Measurements from ENCODE around the gene MOGAT1.

MOGAT1 gene

GRCh38 chr2:222733846-222734702 is 62.6 kb downstream of the MOGAT1 start:
- Histone ChIP-seq H2BK12ac (ENCODE audit: low read length) (no peak overlapping the region), H3K36me3 (replicated peaks in 1 of 2; ENCODE audit: control insufficient read depth in 2 of 2, insufficient read depth in 2 of 2, low read length in 2 of 2) (no peaks in the 10 kb centered on the region), H3K4me3 (ENCODE audit: low read length in 2 of 2) (no peak overlapping the region), H2BK15ac (ENCODE audit: low read length) (no peak overlapping the region), H3K4ac (ENCODE audit: low read length) (no peak overlapping the region), H3K18ac (ENCODE audit: low read length) (no peak overlapping the region), H3K27ac (replicated peaks; ENCODE audit: low read length) (no peak overlapping the region), H3K9me3 (replicated peaks in 1 of 2; ENCODE audit: control insufficient read depth in 2 of 2, insufficient read depth in 1 of 2, low read depth in 1 of 2, low read length in 2 of 2) (no peaks in the 10 kb centered on the region), H4K8ac (ENCODE audit: low read depth, low read length) (no peak overlapping the region), H3K79me1 (ENCODE audit: low read depth, low read length) (no peaks in the 10 kb centered on the region), H3K23ac (ENCODE audit: low read depth, low read length, poor library complexity) (no peak overlapping the region), H2AK5ac (ENCODE audit: low read depth, low read length) (no peak overlapping the region), H2BK5ac (ENCODE audit: low read length) (no peak overlapping the region), H4K91ac (ENCODE audit: low read depth, low read length, poor library complexity) (peak overlapping the region; percentile 56), H3K4me1 (ENCODE audit: control insufficient read depth in 2 of 2, insufficient read depth in 1 of 2, low read depth in 1 of 2, low read length in 2 of 2) (peaks cover 3% of the 10 kb centered on the region in 2 donors), H3K27me3 (ENCODE audit: control insufficient read depth in 3 of 3, insufficient read depth in 3 of 3, low read depth in 1 of 3, low read length in 3 of 3) (no peaks in the 10 kb centered on the region), H3K14ac (ENCODE audit: low read length) (no peak overlapping the region), H3K9ac (ENCODE audit: low read depth, low read length, poor library complexity) (no peak overlapping the region), H2AFZ (ENCODE audit: low read length) (peak overlapping the region; percentile 60), H2BK120ac (ENCODE audit: low read depth, low read length) (no peak overlapping the region), H3K4me2 (ENCODE audit: insufficient read depth, low read length, poor library complexity, severe bottlenecking) (no peak overlapping the region)
- DNase-seq (ENCODE audit: low spot score) = no peak
- no CpG with 5 or more reads among the region's 10 CpGs for WGBS, 2 donors (ENCODE audit: extremely low coverage in 2 of 2, insufficient read length in 2 of 2, insufficient replicate concordance in 1 of 2)

- Histone ChIP-seq H3K4me2 (ENCODE audit: insufficient read depth, low read length, poor library complexity, severe bottlenecking) (no peak overlapping the region), H3K79me1 (ENCODE audit: low read depth, low read length) (no peaks in the 10 kb centered on the region), H4K91ac (ENCODE audit: low read depth, low read length, poor library complexity) (no peak overlapping the region), H3K27me3 (ENCODE audit: control insufficient read depth in 3 of 3, insufficient read depth in 3 of 3, low read depth in 1 of 3, low read length in 3 of 3) (no peaks in the 10 kb centered on the region), H3K4me1 (ENCODE audit: control insufficient read depth in 2 of 2, insufficient read depth in 1 of 2, low read depth in 1 of 2, low read length in 2 of 2) (peaks cover 3% of the 10 kb centered on the region in 2 donors), H3K9ac (ENCODE audit: low read depth, low read length, poor library complexity) (no peak overlapping the region), H2BK12ac (ENCODE audit: low read length) (no peak overlapping the region), H2BK15ac (ENCODE audit: low read length) (no peak overlapping the region), H3K14ac (ENCODE audit: low read length) (no peak overlapping the region), H3K9me3 (replicated peaks in 1 of 2; ENCODE audit: control insufficient read depth in 2 of 2, insufficient read depth in 1 of 2, low read depth in 1 of 2, low read length in 2 of 2) (no peaks in the 10 kb centered on the region), H4K8ac (ENCODE audit: low read depth, low read length) (no peak overlapping the region), H3K4ac (ENCODE audit: low read length) (no peak overlapping the region), H3K4me3 (ENCODE audit: low read length in 2 of 2) (no peak overlapping the region), H3K36me3 (replicated peaks in 1 of 2; ENCODE audit: control insufficient read depth in 2 of 2, insufficient read depth in 2 of 2, low read length in 2 of 2) (no peaks in the 10 kb centered on the region), H3K18ac (ENCODE audit: low read length) (no peak overlapping the region), H2BK5ac (ENCODE audit: low read length) (no peak overlapping the region), H3K27ac (replicated peaks; ENCODE audit: low read length) (no peak overlapping the region), H2AFZ (ENCODE audit: low read length) (peak overlapping the region; percentile 60), H2AK5ac (ENCODE audit: low read depth, low read length) (no peak overlapping the region), H2BK120ac (ENCODE audit: low read depth, low read length) (no peak overlapping the region), H3K23ac (ENCODE audit: low read depth, low read length, poor library complexity) (no peak overlapping the region)
- WGBS, 2 donors (ENCODE audit: extremely low coverage in 2 of 2, insufficient read length in 2 of 2, insufficient replicate concordance in 1 of 2) = no CpG with 5 or more reads among the region's 1 CpG
- DNase-seq (ENCODE audit: low spot score) = no peak
These were observed 63.2 kb downstream of the MOGAT1 start for GRCh38 chr2:222734703-222735014.

DNA sequence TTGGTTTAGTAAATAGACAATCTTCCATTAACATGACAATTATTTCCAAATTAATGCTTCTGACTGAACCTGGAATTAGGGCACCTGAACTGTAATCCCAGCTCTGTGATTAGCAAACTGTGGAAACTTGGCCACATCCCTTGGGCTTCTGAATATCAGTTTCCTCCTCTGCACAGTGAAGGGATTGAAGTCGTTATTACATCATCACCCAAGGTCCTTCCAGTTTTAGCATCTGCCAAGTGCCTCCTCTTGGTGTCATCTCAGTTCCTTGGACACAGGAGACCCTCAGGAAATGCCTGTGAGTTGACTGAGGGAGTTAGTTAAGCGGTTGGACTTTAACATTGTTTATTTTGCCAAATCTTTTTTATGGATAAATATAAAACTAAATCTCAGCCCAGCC is 64.8 kb downstream of the MOGAT1 start:
- H4K8ac ChIP-seq (ENCODE audit: low read depth, low read length) = no peak overlapping the region
- H2BK5ac ChIP-seq (ENCODE audit: low read length) = no peak overlapping the region
- no peak overlapping the region for H2AK5ac ChIP-seq (ENCODE audit: low read depth, low read length)
- no peaks in the 10 kb centered on the region for H3K27me3 ChIP-seq (ENCODE audit: control insufficient read depth in 3 of 3, insufficient read depth in 3 of 3, low read depth in 1 of 3, low read length in 3 of 3)
- no peak overlapping the region for H2BK120ac ChIP-seq (ENCODE audit: low read depth, low read length)
- no peak overlapping the region for H3K23ac ChIP-seq (ENCODE audit: low read depth, low read length, poor library complexity)
- H3K79me1 ChIP-seq (ENCODE audit: low read depth, low read length) = no peaks in the 10 kb centered on the region
- no peak for DNase-seq (ENCODE audit: low spot score)
- no peak overlapping the region for H3K9ac ChIP-seq (ENCODE audit: low read depth, low read length, poor library complexity)
- H3K4me1 ChIP-seq (ENCODE audit: control insufficient read depth in 2 of 2, insufficient read depth in 1 of 2, low read depth in 1 of 2, low read length in 2 of 2) = peaks cover 3 to 4% of the 10 kb centered on the region in 2 donors
- H3K14ac ChIP-seq (ENCODE audit: low read length) = no peak overlapping the region
- H3K36me3 ChIP-seq (replicated peaks in 1 of 2; ENCODE audit: control insufficient read depth in 2 of 2, insufficient read depth in 2 of 2, low read length in 2 of 2) = no peaks in the 10 kb centered on the region
- H3K18ac ChIP-seq (ENCODE audit: low read length) = no peak overlapping the region
- no peak overlapping the region for H2BK12ac ChIP-seq (ENCODE audit: low read length)
- H3K4ac ChIP-seq (ENCODE audit: low read length) = no peak overlapping the region
- H3K4me2 ChIP-seq (ENCODE audit: insufficient read depth, low read length, poor library complexity, severe bottlenecking) = no peak overlapping the region
- WGBS, 2 donors (ENCODE audit: extremely low coverage in 2 of 2, insufficient read length in 2 of 2, insufficient replicate concordance in 1 of 2) = no CpG with 5 or more reads among the region's 2 CpGs
- no peak overlapping the region for H3K4me3 ChIP-seq (ENCODE audit: low read length in 2 of 2)
- no peak overlapping the region for H4K91ac ChIP-seq (ENCODE audit: low read depth, low read length, poor library complexity)
- no peak overlapping the region for H3K27ac ChIP-seq (replicated peaks; ENCODE audit: low read length)
- no peak overlapping the region for H2BK15ac ChIP-seq (ENCODE audit: low read length)
- no peaks in the 10 kb centered on the region for H3K9me3 ChIP-seq (replicated peaks in 1 of 2; ENCODE audit: control insufficient read depth in 2 of 2, insufficient read depth in 1 of 2, low read depth in 1 of 2, low read length in 2 of 2)
- no peak overlapping the region for H2AFZ ChIP-seq (ENCODE audit: low read length)

GRCh38 chr2:222736924-222737323 is 65.5 kb downstream of the MOGAT1 start:
- H3K79me1 ChIP-seq (ENCODE audit: low read depth, low read length) = no peaks in the 10 kb centered on the region
- no peak overlapping the region for H3K4me3 ChIP-seq (ENCODE audit: low read length in 2 of 2)
- WGBS, 2 donors (ENCODE audit: extremely low coverage in 2 of 2, insufficient read length in 2 of 2, insufficient replicate concordance in 1 of 2) = no CpG with 5 or more reads among the region's 6 CpGs
- no peak overlapping the region for H2BK15ac ChIP-seq (ENCODE audit: low read length)
- H2AFZ ChIP-seq (ENCODE audit: low read length) = no peak overlapping the region
- no peak overlapping the region for H3K9ac ChIP-seq (ENCODE audit: low read depth, low read length, poor library complexity)
- no peak overlapping the region for H4K91ac ChIP-seq (ENCODE audit: low read depth, low read length, poor library complexity)
- no peaks in the 10 kb centered on the region for H3K36me3 ChIP-seq (replicated peaks in 1 of 2; ENCODE audit: control insufficient read depth in 2 of 2, insufficient read depth in 2 of 2, low read length in 2 of 2)
- H3K9me3 ChIP-seq (replicated peaks in 1 of 2; ENCODE audit: control insufficient read depth in 2 of 2, insufficient read depth in 1 of 2, low read depth in 1 of 2, low read length in 2 of 2) = no peaks in the 10 kb centered on the region
- no peak overlapping the region for H2BK5ac ChIP-seq (ENCODE audit: low read length)
- no peak overlapping the region for H3K27ac ChIP-seq (replicated peaks; ENCODE audit: low read length)
- peaks cover 3 to 4% of the 10 kb centered on the region in 2 donors for H3K4me1 ChIP-seq (ENCODE audit: control insufficient read depth in 2 of 2, insufficient read depth in 1 of 2, low read depth in 1 of 2, low read length in 2 of 2)
- H3K14ac ChIP-seq (ENCODE audit: low read length) = no peak overlapping the region
- H2BK12ac ChIP-seq (ENCODE audit: low read length) = no peak overlapping the region
- H2AK5ac ChIP-seq (ENCODE audit: low read depth, low read length) = no peak overlapping the region
- H3K23ac ChIP-seq (ENCODE audit: low read depth, low read length, poor library complexity) = no peak overlapping the region
- no peak overlapping the region for H3K4ac ChIP-seq (ENCODE audit: low read length)
- no peak overlapping the region for H2BK120ac ChIP-seq (ENCODE audit: low read depth, low read length)
- H3K18ac ChIP-seq (ENCODE audit: low read length) = no peak overlapping the region
- H3K4me2 ChIP-seq (ENCODE audit: insufficient read depth, low read length, poor library complexity, severe bottlenecking) = no peak overlapping the region
- no peaks in the 10 kb centered on the region for H3K27me3 ChIP-seq (ENCODE audit: control insufficient read depth in 3 of 3, insufficient read depth in 3 of 3, low read depth in 1 of 3, low read length in 3 of 3)
- no peak for DNase-seq (ENCODE audit: low spot score)
- no peak overlapping the region for H4K8ac ChIP-seq (ENCODE audit: low read depth, low read length)
